ENCODE results near the gene UNC5CL.
"Not testable (repeated sequence)": the region's sequence is repeated elsewhere in the genome, so short reads cannot be mapped to it uniquely, and the experiment has no call there.

UNC5CL gene

DNA sequence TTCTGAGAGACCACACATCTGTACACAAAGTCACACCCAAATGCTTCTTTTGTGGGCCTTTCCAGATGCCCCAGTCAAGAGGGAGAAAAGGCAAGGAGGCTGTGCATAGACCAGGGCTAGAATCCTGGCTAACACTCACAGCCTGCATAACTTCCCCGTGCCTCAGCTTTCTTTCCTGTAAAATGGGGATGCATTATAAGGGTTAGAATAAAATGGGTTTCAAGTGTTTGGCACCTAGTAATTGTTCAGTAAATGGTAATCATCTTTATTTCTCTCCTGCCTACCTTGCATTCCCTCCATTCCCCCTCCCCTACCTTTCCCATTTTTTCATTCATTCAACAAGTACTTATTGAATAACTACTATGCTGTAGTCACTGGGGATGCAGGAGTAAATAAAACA, 29.4 kb downstream of the UNC5CL start:
- DNase-seq (ENCODE audit: extremely low read depth, insufficient read length) = no peak
- Histone ChIP-seq H3K27me3 (replicated peaks; ENCODE audit: control insufficient read depth, insufficient read depth, low read length) (peaks cover 3% of the 10 kb centered on the region), H3K4me3 (replicated peaks; ENCODE audit: low read depth, low read length) (no peak overlapping the region), H3K36me3 (ENCODE audit: control insufficient read depth, insufficient read depth, low read length) (no peaks in the 10 kb centered on the region)
- TF ChIP-seq, protein P1, sequence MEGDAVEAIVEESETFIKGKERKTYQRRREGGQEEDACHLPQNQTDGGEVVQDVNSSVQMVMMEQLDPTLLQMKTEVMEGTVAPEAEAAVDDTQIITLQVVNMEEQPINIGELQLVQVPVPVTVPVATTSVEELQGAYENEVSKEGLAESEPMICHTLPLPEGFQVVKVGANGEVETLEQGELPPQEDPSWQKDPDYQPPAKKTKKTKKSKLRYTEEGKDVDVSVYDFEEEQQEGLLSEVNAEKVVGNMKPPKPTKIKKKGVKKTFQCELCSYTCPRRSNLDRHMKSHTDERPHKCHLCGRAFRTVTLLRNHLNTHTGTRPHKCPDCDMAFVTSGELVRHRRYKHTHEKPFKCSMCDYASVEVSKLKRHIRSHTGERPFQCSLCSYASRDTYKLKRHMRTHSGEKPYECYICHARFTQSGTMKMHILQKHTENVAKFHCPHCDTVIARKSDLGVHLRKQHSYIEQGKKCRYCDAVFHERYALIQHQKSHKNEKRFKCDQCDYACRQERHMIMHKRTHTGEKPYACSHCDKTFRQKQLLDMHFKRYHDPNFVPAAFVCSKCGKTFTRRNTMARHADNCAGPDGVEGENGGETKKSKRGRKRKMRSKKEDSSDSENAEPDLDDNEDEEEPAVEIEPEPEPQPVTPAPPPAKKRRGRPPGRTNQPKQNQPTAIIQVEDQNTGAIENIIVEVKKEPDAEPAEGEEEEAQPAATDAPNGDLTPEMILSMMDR (IDR thresholded peaks at IDR 0.05; ENCODE audit: insufficient read depth, low read length, poor library complexity, severe bottlenecking) = no peak

DNA sequence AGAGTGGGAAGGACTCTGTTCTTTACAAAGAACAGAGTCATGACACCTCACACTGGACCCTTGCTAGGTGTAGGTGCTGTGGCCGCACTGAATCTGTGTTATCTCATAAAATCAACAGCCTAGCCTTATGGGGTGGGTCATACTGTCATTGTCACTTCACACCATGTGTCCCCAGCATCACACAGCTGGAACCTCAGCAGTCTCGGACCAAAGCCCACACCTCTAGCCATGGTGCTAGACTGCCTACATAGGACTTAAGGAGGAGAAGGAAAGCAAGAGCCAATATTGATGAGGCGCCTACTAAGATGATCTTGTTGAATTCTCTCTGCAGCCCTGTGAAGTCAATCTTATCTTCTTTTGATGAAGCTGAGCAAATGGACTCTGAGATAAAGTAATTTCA, 31.0 kb downstream of the UNC5CL start:
- TF ChIP-seq, protein P1 (IDR thresholded peaks at IDR 0.05; ENCODE audit: insufficient read depth, low read length, poor library complexity, severe bottlenecking) = no peak
- Histone ChIP-seq H3K36me3 (ENCODE audit: control insufficient read depth, insufficient read depth, low read length) (no peaks in the 10 kb centered on the region), H3K4me3 (replicated peaks; ENCODE audit: low read depth, low read length) (no peak overlapping the region), H3K27me3 (replicated peaks; ENCODE audit: control insufficient read depth, insufficient read depth, low read length) (peaks cover 3% of the 10 kb centered on the region)
- no peak for DNase-seq (ENCODE audit: extremely low read depth, insufficient read length)

DNA sequence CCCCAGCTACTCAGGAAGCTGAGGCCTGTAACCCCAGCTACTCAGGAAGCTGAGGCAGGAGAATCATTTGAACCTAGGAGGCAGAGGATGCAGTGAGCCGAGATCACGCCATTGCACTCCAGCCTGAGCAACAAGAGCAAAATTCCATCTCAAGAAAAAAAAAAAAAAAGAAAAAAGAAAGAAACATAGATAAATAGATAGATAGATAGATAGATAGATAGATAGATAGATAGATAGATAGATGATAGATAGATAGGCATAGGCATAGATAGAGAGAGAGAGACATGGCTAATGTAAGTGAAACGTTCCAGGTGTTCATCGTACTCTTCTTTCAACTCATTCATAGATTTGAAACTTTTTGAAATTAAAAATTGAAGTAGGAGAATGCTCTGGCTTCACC, 32.0 kb downstream of the UNC5CL start:
- DNase-seq (ENCODE audit: extremely low read depth, insufficient read length); H3K36me3 ChIP-seq (ENCODE audit: control insufficient read depth, insufficient read depth, low read length); H3K27me3 ChIP-seq (replicated peaks; ENCODE audit: control insufficient read depth, insufficient read depth, low read length); H3K4me3 ChIP-seq (replicated peaks; ENCODE audit: low read depth, low read length): not testable (repeated sequence)

- not testable (repeated sequence) for H3K27me3 ChIP-seq (replicated peaks; ENCODE audit: control insufficient read depth, insufficient read depth, low read length); H3K36me3 ChIP-seq (ENCODE audit: control insufficient read depth, insufficient read depth, low read length); H3K4me3 ChIP-seq (replicated peaks; ENCODE audit: low read depth, low read length)
- TF ChIP-seq, protein P1 (IDR thresholded peaks at IDR 0.05; ENCODE audit: insufficient read depth, low read length, poor library complexity, severe bottlenecking) = peak; percentile 60
- peak; percentile 9 for DNase-seq (ENCODE audit: extremely low read depth, insufficient read length)
Measured at GRCh38 chr6:41006217-41006616, 32.8 kb downstream of the UNC5CL start.

GRCh38 chr6:41002168-41002567, 36.9 kb downstream of the UNC5CL start:
- Histone ChIP-seq H3K27me3 (replicated peaks; ENCODE audit: control insufficient read depth, insufficient read depth, low read length) (no peaks in the 10 kb centered on the region; the same call in 1 of the 2 replicates), H3K36me3 (ENCODE audit: control insufficient read depth, insufficient read depth, low read length) (no peaks in the 10 kb centered on the region), H3K4me3 (replicated peaks; ENCODE audit: low read depth, low read length) (no peak overlapping the region)
- TF ChIP-seq, protein P1 (IDR thresholded peaks at IDR 0.05; ENCODE audit: insufficient read depth, low read length, poor library complexity, severe bottlenecking) = no peak
- DNase-seq (ENCODE audit: extremely low read depth, insufficient read length) = no peak

DNA sequence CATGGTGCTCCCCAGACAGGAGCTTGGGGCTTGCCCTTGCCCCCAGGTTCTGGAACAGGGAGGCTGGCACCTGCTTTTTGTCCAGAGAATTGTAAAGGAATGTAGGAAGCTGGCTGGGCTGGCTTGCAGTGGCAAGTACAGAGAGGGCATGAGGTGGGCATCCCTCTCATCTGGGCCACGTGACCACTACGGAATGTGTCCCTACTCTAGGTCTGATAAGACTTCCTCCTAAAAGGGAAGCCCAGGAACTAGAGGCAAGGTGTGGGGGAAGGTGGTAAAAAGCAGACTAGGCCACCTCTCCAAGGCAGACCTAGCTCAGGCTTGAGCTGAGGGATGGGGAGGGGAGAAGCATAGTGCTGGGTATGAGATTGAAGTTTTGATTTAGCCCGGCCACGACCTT, 38.8 kb downstream of the UNC5CL start:
- TF ChIP-seq, protein P1 (IDR thresholded peaks at IDR 0.05; ENCODE audit: insufficient read depth, low read length, poor library complexity, severe bottlenecking) = no peak
- Histone ChIP-seq H3K27me3 (replicated peaks; ENCODE audit: control insufficient read depth, insufficient read depth, low read length) (no peaks in the 10 kb centered on the region; the same call in 1 of the 2 replicates), H3K36me3 (ENCODE audit: control insufficient read depth, insufficient read depth, low read length) (no peaks in the 10 kb centered on the region), H3K4me3 (replicated peaks; ENCODE audit: low read depth, low read length) (no peak overlapping the region)
- DNase-seq (ENCODE audit: extremely low read depth, insufficient read length) = no peak

Measured in GM06990 (cell line).